CD4-positive, CD25-positive, alpha-beta regulatory T cell (primary cell): ENCODE measurements around the gene LMBRD2. TPM values are rescaled to one million over a fixed set of nuclear protein-coding genes. Genes with fewer than 3 reads are reported as not detected.
A peak's percentile ranks its signal among the peaks of the same experiment; 100 is the strongest.
"Not testable (repeated sequence)": the region's sequence is repeated elsewhere in the genome, so short reads cannot be mapped to it uniquely, and the experiment has no call there.

Experiments used
- ATAC-seq, 2 donors: fragments of 150-1000 bp; cut with Tn5 transposase; one replicate each; pipeline ENCODE4 v1.10.0; 2021; ENCODE audit warnings: low read depth in 2 of 2, moderate number of reproducible peaks in 2 of 2, moderate library complexity in 1 of 2
- DNase-seq, 3 donors: peaks; one replicate each; pipeline versions ENCODE4 v3.0.0 to v3.0.0-alpha.2; 2012 to 2022; ENCODE audit warnings: mixed read lengths in 1 of 3
- H3K27ac ChIP-seq: one replicate; pipeline ENCODE4 v1.7.0; 2013; ENCODE audit warnings: mild to moderate bottlenecking, low read length; ENCODE audit not compliant: insufficient read depth, poor library complexity, severe bottlenecking
- H3K27me3 ChIP-seq: one replicate; pipeline ENCODE4 v1.7.0; 2013; ENCODE audit warnings: low read length; ENCODE audit not compliant: control insufficient read depth, insufficient read depth
- H3K36me3 ChIP-seq: one replicate; pipeline ENCODE4 v1.7.0; 2013; ENCODE audit warnings: mild to moderate bottlenecking, low read length, moderate library complexity; ENCODE audit not compliant: control insufficient read depth, insufficient read depth
- H3K4me1 ChIP-seq: 2 replicates; pipeline ENCODE4 v1.7.0; 2013; ENCODE audit warnings: mild to moderate bottlenecking, low read length; ENCODE audit not compliant: insufficient read depth, control insufficient read depth, poor library complexity, severe bottlenecking
- H3K4me3 ChIP-seq: one replicate; pipeline ENCODE4 v1.7.0; 2013; ENCODE audit warnings: low read depth, mild to moderate bottlenecking, low read length, moderate library complexity
- H3K9me3 ChIP-seq, 2 experiments: 1 replicate in 1 of 2; 2 replicates in 1 of 2; pipeline ENCODE4 v1.7.0; 2013; ENCODE audit warnings: low read length in 2 of 2, mild to moderate bottlenecking in 1 of 2, moderate library complexity in 1 of 2; ENCODE audit not compliant: control insufficient read depth in 2 of 2
- H3K27ac Mint-ChIP-seq, 3 donors: one replicate each; pipeline ENCODE4 v1.8.0; 2020 to 2022; ENCODE audit warnings: mild to moderate bottlenecking in 3 of 3, mixed read lengths in 3 of 3, moderate library complexity in 2 of 3
- H3K27me3 Mint-ChIP-seq: one replicate; pipeline ENCODE4 v1.8.0; 2022; ENCODE audit warnings: mild to moderate bottlenecking, mixed read lengths
- H3K36me3 Mint-ChIP-seq: one replicate; pipeline ENCODE4 v1.8.0; 2020; ENCODE audit warnings: mixed read lengths
- H3K4me1 Mint-ChIP-seq, 4 donors: one replicate each; pipeline ENCODE4 v1.8.0; 2020 to 2022; ENCODE audit warnings: mixed read lengths in 4 of 4, mild to moderate bottlenecking in 1 of 4
- H3K4me3 Mint-ChIP-seq, 4 donors: one replicate each; pipeline ENCODE4 v1.8.0; 2020 to 2022; ENCODE audit warnings: mild to moderate bottlenecking in 4 of 4, mixed read lengths in 4 of 4, moderate library complexity in 3 of 4
- H3K9me3 Mint-ChIP-seq, 7 donors: one replicate each; pipeline ENCODE4 v1.8.0; 2020 to 2022; ENCODE audit warnings: mixed read lengths in 7 of 7, mild to moderate bottlenecking in 3 of 7, moderate library complexity in 2 of 7
- polyA plus RNA-seq, 4 donors: library from polyadenylated mRNA; unstranded; fragments of 300-500 nt; fragmentation: Illumina TruSeq; gene quantifications; one replicate each; pipeline ENCODE4 v1.2.3, GENCODE V29; 2021
- total RNA-seq: library from RNA; stranded (reverse); gene quantifications from one replicate; pipeline ENCODE4 v1.2.3, GENCODE V29; 2022

The LMBRD2 gene
- total RNA-seq (11.0 TPM), polyA plus RNA-seq (1 to 10 TPM; 2.5 to 5.0 (median 3.7) TPM)

GRCh38 chr5:36151434-36152323 is at the start of gene LMBRD2, which contains the start of gene SKP2:
LMBRD2 (minus strand) TSS chr5:36151887; CDS start chr5:36143349, 8,538 bp downstream.
SKP2 (plus strand) TSS chr5:36152111; CDS start chr5:36152263, 152 bp downstream.
- Histone ChIP-seq H3K27me3 (no peaks in the 10 kb centered on the region), H3K36me3 (peaks cover 14% of the 10 kb centered on the region), H3K27ac (peak within 1 kb of the TSS; percentile 77), H3K9me3 (no peaks in the 10 kb centered on the region), H3K4me3 (peak within 1 kb of the TSS; percentile 98), H3K4me1 (peaks cover 46% of the 10 kb centered on the region)
- peak within 1 kb of the TSS; percentile 95 to 98 (median 97) for H3K4me3 Mint-ChIP-seq
- DNase-seq = peak; percentile 96 to 98 (median 98)
- no peaks in the 10 kb centered on the region for H3K27me3 Mint-ChIP-seq
- peak within 1 kb of the TSS; percentile 92 to 96 (median 93) for H3K27ac Mint-ChIP-seq
- peak; percentile 99 to 100 for ATAC-seq
- no peaks in the 10 kb centered on the region for H3K9me3 Mint-ChIP-seq
- H3K4me1 Mint-ChIP-seq = peaks cover 43 to 84% (median 68%) of the 10 kb centered on the region in 4 donors
- H3K36me3 Mint-ChIP-seq = peaks cover 27% of the 10 kb centered on the region

GRCh38 chr5:36200513-36200912 is 48.8 kb upstream of the LMBRD2 start:
- Mint-ChIP-seq H3K27ac (no peak overlapping the region), H3K4me1 (peaks cover 0 to 5% (median 3%) of the 10 kb centered on the region in 4 donors)
- H3K9me3 ChIP-seq = no peaks in the 10 kb centered on the region

GRCh38 chr5:36199620-36200019 is 47.9 kb upstream of the LMBRD2 start:
- Histone ChIP-seq H3K27ac (no peak overlapping the region), H3K9me3 (no peaks in the 10 kb centered on the region), H3K4me1 (no peaks in the 10 kb centered on the region), H3K4me3 (no peak overlapping the region), H3K27me3 (no peaks in the 10 kb centered on the region), H3K36me3 (peaks cover 37% of the 10 kb centered on the region)
- Mint-ChIP-seq H3K36me3 (peaks cover 42% of the 10 kb centered on the region), H3K4me3 (no peak overlapping the region), H3K9me3 (no peaks in the 10 kb centered on the region), H3K27me3 (no peaks in the 10 kb centered on the region), H3K27ac (no peak overlapping the region), H3K4me1 (peaks cover 0 to 5% (median 3%) of the 10 kb centered on the region in 4 donors)
- DNase-seq (no peak), ATAC-seq (no peak)

More at GRCh38 chr5:36200513-36200912, 48.8 kb upstream of the LMBRD2 start:
- H3K9me3 Mint-ChIP-seq = peaks cover 0 to 4% (median 0%) of the 10 kb centered on the region in 7 donors
- no peak for ATAC-seq
- DNase-seq = no peak
- H3K4me3 Mint-ChIP-seq = no peak overlapping the region
- peaks cover 31% of the 10 kb centered on the region for H3K36me3 ChIP-seq
- H3K36me3 Mint-ChIP-seq = peaks cover 42% of the 10 kb centered on the region
- no peaks in the 10 kb centered on the region for H3K4me1 ChIP-seq
- no peaks in the 10 kb centered on the region for H3K27me3 ChIP-seq
- H3K27me3 Mint-ChIP-seq = no peaks in the 10 kb centered on the region
- H3K4me3 ChIP-seq = no peak overlapping the region
- no peak overlapping the region for H3K27ac ChIP-seq

- not testable (repeated sequence) for DNase-seq, H3K27me3 Mint-ChIP-seq, H3K27ac ChIP-seq, H3K4me3 ChIP-seq, ATAC-seq, H3K9me3 ChIP-seq, H3K27ac Mint-ChIP-seq, H3K27me3 ChIP-seq, H3K9me3 Mint-ChIP-seq, H3K4me3 Mint-ChIP-seq, H3K4me1 ChIP-seq, H3K4me1 Mint-ChIP-seq
- H3K36me3 ChIP-seq = peaks cover 40% of the 10 kb centered on the region
- peaks cover 39% of the 10 kb centered on the region for H3K36me3 Mint-ChIP-seq
These were observed 47.1 kb upstream of the LMBRD2 start for GRCh38 chr5:36198783-36199182.

- Histone ChIP-seq H3K4me1 (no peaks in the 10 kb centered on the region), H3K4me3 (no peak overlapping the region), H3K36me3 (peaks cover 41% of the 10 kb centered on the region), H3K9me3 (no peaks in the 10 kb centered on the region), H3K27ac (no peak overlapping the region), H3K27me3 (no peaks in the 10 kb centered on the region)
- H3K36me3 Mint-ChIP-seq = peaks cover 33% of the 10 kb centered on the region
- no peaks in the 10 kb centered on the region for H3K9me3 Mint-ChIP-seq
- ATAC-seq (no peak), DNase-seq (no peak)
- H3K4me3 Mint-ChIP-seq = no peak overlapping the region
- H3K27me3 Mint-ChIP-seq = no peaks in the 10 kb centered on the region
- peaks cover 0 to 5% (median 3%) of the 10 kb centered on the region in 4 donors for H3K4me1 Mint-ChIP-seq
- no peak overlapping the region for H3K27ac Mint-ChIP-seq
These were observed 46.6 kb upstream of the LMBRD2 start for GRCh38 chr5:36198281-36198680.

GRCh38 chr5:36193746-36194145 is 42.1 kb upstream of the LMBRD2 start:
- no peak for DNase-seq
- H3K36me3 Mint-ChIP-seq = peaks cover 39% of the 10 kb centered on the region
- no peaks in the 10 kb centered on the region for H3K27me3 Mint-ChIP-seq
- no peak overlapping the region for H3K27ac ChIP-seq
- peaks cover 0 to 8% (median 0%) of the 10 kb centered on the region in 7 donors for H3K9me3 Mint-ChIP-seq
- H3K27ac Mint-ChIP-seq = no peak overlapping the region
- no peak overlapping the region for H3K4me3 ChIP-seq
- H3K4me3 Mint-ChIP-seq = no peak overlapping the region
- H3K4me1 Mint-ChIP-seq = no peaks in the 10 kb centered on the region
- no peaks in the 10 kb centered on the region for H3K4me1 ChIP-seq
- H3K9me3 ChIP-seq = no peaks in the 10 kb centered on the region
- ATAC-seq = no peak
- H3K36me3 ChIP-seq = peaks cover 33% of the 10 kb centered on the region
- H3K27me3 ChIP-seq = no peaks in the 10 kb centered on the region

GRCh38 chr5:36184408-36184807 is 32.7 kb upstream of the LMBRD2 start:
- not testable (repeated sequence) for H3K4me3 Mint-ChIP-seq
- peaks cover 74% of the 10 kb centered on the region for H3K36me3 Mint-ChIP-seq

More at GRCh38 chr5:36184408-36184807, 32.7 kb upstream of the LMBRD2 start:
- not testable (repeated sequence) for H3K4me3 ChIP-seq, H3K4me1 Mint-ChIP-seq, H3K27me3 ChIP-seq, H3K4me1 ChIP-seq, H3K27me3 Mint-ChIP-seq, DNase-seq, H3K9me3 ChIP-seq, H3K27ac ChIP-seq, ATAC-seq
- H3K27ac Mint-ChIP-seq = peak overlapping the region in 1 of 3 donors; percentile 21
- H3K9me3 Mint-ChIP-seq = peaks cover 0 to 16% (median 3%) of the 10 kb centered on the region in 7 donors
- peaks cover 31% of the 10 kb centered on the region for H3K36me3 ChIP-seq
